HuH-7.5 (cell line): ENCODE results near the gene GAS7.

Source experiments
- DNase-seq: peaks from one replicate; pipeline ENCODE4 v3.0.0; 2011; ENCODE audit warnings: low spot score

The GAS7 gene

DNA sequence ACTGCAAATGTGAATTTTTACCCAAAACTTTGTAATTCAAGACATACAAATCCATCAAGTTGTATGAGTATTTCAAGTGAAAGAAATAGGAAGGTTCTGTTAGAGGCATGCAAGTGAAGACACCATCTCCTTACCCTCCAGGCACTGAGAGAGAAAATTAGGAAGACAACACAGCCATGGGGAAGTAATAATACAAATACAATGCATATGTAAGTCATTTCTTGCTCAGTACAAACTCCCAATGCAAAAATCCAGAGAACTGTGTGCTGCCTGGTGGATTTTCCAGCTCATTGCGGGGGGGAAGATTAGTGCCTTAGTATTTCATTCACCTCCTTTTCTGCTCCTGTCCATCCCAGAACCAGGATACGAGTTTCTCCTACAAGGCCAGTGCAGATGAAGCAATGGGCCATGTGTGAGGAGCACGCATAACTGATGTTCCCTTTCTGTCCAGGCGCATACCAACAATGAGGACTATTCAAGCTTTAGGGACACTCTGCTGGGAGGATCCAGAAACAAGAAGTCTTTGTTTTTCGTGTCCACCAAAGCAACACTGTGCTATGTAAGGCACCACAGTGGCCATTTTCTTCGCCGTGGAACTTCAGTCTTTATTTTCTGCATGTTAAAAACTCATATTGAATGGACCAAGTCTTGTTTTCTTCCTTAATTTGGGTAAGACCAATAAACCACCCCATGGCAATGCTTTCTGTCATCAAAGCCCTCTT is 149.6 kb downstream of the GAS7 start:
- DNase-seq: no peak

DNA sequence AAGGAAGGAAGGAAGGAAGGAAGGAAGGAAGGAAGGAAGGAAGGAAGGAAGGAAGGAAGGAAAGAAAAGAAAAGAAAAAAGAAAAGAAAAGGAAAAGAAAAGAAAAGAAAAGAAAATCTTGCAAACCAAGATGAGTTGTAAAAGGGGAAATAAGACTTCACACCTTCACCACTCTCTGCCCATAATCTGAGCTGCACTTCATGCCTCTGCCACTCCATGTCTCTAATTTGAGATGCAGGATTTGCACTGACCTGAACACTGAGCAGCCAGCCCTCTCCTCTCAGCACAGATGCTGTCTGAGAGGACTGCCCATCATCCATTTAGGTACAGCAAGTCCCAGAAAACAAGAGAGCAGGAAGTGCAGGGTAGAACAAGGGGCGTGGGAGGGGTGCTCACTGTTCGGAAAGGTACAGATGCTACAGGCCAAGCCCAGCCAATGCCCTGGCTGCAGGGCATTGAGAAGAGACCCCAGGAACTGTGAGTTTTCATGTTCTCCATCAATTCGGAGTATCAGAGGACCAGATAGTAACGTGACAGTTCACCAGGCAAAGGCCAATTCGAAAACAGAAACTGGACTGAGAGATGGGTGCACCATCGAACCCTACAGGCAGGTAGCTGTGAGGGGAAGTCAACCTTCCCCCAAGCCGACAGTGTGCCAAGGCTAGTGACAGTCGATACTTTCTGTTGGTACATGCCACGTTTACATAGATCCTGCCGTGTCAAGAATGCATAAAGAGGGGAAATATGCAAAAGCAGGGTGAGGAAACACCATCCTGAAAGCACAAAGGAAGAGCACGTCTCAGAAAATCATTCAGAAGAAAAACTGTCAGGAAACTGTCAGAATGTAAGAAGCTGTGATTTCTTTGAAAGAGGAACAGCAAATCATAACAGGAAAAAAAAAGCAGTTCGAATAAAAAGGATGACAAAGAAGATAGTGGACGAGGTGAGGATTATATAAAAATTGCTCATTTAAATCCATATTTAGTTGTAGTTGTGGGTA is 151.3 kb downstream of the GAS7 start:
- DNase-seq: no peak

DNA sequence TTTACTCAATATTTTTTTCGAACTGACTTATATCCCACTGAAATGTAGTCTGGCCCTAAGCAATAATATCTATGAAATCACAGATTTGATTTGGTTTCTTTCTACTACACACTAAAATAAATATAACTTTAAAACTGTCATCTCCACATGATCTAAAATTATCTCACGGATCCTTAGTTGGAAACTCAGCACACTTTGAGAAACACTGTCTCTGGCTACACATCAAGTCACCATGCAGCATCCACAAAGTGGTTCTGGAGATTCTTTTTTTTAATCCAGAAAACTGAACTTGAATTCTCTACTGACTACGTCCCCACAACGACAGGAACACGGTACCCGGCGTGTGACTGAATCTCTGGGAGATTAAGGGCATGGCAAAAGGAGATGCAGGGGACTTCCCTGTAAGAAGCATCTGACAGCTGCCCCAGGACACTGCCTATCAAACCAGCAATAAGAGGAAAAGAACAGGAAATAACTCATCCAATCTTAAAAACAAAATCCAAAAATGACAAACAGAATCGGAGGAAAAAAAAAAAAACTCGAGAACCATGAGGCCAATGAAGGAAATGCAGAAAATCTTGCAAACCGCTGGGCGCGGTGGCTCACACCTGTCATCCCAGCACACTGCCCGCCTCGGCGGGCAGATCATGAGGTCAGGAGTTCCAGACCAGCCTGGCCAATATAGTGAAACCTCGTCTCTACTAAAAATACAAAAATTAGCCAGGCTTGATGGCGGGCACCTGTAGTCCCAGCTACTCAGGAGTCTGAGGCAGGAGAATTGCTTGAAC is 152.3 kb downstream of the GAS7 start:
- no peak for DNase-seq

DNA sequence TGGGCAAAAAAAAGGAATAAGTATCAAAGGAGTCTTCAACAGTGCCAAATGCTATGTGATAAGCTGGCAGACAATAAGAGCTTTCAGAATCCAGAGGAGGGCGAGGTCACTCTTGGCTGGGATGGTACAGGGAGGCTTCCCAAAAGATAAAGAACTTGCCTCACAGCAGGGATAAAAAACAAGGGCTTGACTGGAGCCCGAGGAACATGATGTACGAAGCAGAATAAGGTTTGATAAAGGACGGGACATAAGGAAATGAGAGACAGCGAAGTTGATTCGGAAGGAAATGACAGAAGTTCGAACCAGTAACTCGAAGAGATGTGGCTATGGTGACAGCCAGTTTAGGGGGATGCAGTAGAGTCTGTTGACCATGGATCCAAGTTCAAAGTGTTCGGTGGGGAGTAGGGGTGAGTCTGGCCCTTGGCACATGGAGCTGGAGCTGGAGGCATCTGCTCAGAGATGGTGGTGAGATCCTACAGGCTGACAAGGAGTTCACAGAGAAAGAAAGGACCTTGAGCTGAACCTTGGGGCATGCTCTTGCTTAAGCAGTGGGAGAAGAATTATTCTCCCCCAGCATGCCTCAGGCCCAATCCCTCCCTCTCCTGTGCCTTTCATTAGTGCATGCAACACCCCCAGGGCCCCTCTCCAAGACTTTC is 155.7 kb downstream of the GAS7 start:
- DNase-seq: no peak

GRCh38 chr17:10041916-10042588 is 156.4 kb downstream of the GAS7 start:
- no peak for DNase-seq

DNA sequence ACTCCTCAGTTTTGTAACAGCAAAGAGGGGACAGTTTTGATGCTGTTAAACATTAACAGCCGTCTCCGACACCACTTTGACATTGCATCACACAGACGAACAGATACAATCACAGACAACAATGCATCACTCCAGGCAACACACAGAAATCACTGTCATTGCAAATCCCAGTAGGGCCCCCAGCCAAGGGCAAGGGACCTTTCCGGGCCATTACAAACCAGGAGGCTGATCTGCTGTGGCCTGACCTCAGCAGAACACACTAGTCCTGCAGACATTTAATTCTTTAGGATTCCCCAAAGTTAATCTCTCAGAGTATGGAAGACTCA is 157.2 kb downstream of the GAS7 start:
- DNase-seq: no peak

- no peak for DNase-seq
Measured at GRCh38 chr17:10036511-10037061, 161.8 kb downstream of the GAS7 start.

DNA sequence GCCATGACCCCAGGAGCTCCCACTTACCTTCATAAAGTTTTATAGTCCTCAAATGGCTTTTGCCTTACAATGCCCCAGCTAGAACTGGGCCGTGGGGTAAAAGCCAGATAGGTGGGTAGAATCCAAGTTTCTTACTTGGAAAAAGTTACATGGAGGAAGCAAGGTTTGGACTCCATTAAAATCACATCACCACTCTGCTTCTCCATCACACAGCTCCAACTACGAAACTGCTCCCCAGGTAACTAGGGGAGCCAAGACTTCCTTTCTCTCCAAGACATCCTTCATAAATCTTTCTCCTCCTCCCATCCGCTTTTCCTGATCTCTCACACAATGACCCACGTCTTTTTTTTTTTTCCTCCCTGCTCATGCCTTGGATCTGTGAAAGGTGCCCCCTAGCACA is 162.5 kb downstream of the GAS7 start:
- no peak for DNase-seq

DNA sequence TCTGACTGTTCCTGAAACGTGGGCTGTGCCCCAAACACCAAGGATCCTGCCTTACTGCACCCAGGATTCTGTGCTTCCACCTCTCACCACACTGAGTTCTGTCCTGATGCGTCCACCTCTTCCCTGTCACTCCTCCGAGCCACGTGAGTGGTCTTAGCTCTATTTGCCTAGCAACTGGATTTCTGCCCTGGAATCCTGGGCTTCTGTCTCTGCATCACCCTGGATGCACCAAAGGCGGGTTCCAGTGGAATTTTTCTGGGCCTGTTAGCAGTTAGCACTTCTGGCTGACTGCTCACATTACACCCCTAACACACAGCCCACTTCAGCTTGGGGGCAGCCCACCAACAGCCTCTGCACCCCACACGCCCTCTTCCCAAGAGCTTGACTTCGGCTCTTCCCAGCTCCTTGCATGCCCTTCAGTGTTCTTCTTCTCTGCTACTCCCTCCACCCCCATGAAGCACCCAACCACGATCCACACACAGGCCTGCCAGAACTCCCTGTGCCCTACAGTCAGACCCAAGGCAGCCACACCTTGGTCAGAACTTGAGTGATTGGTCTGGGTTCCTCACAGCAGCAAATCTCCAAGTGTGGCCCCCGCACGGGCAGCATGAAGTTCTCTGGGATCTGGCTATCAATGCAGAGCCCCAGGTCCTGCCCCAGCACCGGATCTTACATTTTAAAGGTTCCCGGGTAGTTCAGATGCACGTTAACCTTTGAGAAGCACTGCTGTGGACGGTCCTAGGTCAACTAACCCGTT is 163.5 kb downstream of the GAS7 start:
- DNase-seq: no peak

DNA sequence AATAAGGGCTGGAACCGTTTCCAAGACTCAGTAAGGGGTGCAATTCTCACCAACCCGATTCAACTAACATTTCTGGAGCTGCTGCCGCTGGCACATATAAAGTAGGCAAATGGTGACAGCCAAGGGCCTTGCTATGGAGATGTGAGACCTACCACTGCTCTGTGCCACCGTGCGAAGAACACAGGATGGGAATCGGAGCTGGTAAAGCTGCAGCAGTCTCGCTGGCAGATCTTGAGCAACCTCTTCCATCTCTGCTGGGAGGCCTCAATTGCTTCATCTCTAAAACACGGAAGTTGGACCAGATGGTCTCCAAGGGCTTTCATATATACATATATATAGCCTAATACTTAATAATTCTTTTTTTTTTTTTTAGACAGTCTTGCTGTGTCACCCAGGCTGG is 164.4 kb downstream of the GAS7 start:
- DNase-seq: no peak

- DNase-seq: no peak
Measured at GRCh38 chr17:10033449-10033848, 165.0 kb downstream of the GAS7 start.

DNA sequence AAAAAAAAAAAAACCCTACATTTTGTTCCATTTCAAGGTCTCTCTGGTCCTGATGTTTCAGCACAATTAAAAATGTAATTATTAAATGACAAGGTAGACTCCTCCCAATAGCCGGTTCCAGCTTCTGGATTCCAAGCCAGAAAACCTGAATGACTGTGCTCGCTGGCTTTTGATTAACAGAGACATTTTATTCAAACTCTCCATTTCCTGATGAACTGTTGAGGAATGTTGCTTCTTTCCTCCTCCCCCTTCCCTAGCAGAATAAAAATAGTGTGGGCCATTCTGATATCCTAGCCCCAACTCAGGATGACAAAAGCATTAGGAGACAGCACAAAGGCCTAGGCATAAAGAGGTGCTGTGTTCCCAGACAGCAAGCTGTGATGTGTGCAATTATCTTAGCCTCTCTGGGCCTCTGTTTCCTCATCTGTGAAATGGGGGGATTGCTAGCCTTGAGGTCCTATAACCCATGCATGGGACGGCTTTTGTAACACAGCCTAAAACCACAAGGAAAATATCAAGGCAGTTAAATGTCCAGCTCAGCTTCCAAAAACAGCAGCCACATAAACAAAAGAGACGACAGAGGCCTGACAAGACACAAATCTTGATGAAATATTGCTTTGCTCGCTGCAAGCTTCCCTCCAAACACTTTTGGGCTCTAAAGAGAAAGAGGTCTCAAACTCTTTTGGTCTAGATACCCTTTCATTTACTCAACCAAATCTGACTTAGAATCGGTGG is 166.1 kb downstream of the GAS7 start:
- DNase-seq: no peak

DNA sequence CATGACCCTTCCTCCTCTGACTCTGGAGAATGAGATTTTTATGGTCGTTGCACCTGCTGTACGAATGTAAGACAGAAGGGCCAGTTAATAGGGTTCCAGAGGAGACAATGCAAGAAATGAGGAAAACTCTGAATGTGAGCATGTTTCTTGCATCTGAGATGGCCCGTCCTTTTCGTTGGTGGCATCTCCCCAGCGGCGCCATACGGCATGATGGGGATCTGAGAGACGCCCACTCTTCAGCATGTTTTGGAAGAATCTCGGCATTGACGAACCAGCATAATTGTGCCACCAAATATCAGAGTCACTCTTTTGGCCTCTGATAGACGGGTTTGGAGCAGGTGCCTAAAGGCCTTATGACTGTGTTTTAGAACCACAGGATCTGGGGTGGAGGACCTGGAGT is 166.8 kb downstream of the GAS7 start:
- DNase-seq: no peak

DNA sequence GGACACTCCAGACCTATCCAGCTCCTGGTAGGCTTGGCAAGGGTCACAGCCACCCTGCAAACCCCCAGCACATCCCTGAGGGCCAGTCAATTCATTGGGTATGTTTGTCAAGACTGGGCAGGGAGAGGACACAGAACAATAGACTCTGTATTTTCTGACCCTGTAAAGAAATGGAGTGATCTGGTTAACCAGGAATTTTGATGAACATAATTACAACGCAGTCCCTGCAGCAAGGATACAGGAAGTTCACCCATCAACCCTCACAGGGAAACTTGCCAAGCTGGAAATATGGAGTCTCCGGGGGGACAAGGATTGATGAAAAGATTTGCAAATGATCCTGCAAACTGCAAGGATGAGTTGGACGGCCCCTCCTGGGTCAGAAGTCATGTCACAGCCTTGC is 167.3 kb downstream of the GAS7 start:
- no peak for DNase-seq

DNA sequence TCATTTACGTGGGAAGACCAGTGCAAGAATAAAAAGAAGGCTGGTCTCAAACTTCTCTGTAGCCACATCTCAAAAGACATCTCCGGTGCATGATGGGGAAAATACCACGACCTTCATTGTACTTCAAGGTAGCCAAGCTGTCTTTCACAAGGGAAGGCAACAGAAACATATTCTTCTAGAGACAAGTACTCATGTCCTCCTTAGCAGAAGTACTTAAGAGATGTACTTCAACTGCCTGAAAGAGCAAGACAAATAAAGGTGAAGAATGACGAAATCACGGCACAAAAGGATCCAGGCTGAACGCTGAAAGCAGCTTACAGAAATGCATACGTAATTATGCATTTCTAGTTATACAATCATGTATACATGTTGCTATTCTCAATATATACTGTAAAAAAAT is 169.3 kb downstream of the GAS7 start:
- no peak for DNase-seq

DNA sequence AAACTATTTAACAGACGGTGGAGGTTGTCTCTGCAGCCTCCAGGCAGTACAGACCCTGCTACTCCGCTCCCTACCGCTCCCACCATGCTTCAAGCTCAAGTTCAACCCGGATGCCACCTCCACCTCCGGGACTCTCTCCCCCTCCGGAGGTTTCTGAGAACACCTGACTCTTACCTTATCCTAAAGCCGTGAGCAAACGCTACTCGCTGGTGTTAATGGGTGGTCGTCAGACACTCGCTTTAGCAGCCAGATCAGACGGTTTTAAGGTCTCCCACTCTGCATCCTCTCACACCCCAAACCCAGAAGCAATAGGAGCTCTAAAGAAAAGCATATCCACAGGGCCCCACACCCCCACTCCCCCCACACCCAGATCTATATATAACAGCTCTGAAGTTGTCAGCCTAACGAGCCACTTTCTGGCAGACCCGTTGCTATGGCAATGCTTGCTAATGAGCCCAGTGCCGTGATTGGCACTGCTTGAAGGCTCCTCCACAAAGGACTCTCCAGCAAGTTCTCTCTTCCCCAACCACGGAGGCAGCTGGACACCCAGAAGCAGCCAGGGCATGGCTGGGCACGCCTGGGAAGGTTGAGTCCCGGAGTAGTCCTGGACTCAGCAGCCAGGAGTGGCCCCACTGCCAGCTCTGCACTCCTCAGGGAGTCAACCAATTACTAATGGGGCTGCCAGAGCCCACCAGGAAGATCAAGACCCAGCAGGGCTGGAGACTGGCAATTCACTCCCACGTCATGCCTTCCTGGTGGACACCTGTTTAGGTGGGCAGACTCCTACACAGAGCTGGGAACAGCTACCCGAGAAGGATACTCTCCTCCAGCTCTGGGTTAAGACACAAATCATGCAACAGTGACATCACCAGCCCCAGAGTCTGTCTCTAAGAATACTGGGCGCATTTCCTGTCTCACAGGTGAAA is 172.2 kb downstream of the GAS7 start:
- DNase-seq: no peak

DNA sequence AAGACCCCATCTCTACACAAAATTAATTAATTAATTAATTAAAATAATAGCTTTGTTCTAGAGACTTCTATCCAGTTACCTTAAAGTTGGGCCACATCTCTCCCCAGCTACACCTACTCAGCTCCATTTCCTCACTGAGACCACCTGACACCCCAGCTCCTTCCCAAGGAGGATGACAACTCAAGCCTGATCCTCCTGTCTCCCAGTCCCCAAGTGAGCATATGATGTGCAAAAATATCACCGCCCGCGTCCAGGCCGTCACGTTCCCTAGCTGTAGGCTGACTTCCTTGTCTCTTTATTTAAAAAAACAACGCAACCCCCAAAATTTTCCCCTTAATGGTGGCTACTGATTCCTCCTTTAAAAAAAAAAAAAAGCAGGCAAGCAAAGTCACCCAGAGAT is 173.2 kb downstream of the GAS7 start:
- DNase-seq: no peak

DNA sequence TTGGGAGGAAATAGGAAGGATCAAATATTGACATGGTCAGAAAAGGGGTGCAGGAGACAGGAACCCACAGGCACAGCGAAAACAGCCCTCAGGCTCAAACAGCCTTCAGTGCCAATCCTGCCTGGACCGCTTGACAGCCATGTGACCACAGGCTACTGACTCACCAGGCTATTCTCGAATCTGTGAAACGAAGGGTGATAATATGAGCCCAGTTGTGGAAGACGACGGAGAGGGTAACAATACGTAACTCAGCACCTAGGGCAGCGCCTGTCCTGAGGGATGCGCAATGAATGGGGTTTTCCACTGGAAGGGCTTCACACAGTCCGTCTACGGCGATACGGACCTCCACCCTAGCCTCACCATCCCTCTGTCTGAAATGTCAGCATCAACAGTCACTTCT is 176.0 kb downstream of the GAS7 start:
- no peak for DNase-seq
